ENCODE results near the gene MSI1.

GRCh38 chr12:120337730-120338129, 31.2 kb downstream of the MSI1 start:
- no peak for TF ChIP-seq CTCF (conservative IDR thresholded peaks at IDR 0.05 in 1 of 2, IDR thresholded peaks at IDR 0.05 in 1 of 2; ENCODE audit: low read depth in 1 of 2, low read length in 2 of 2)
- TF ChIP-seq EZH2 (IDR thresholded peaks at IDR 0.05; ENCODE audit: low read length, missing control alignments): no peak
